ENCODE results near the gene SIN3B.

Gene SIN3B

GRCh38 chr19:16837035-16837362 is 7.8 kb downstream of the SIN3B start:
- H4K20me1 ChIP-seq (ENCODE audit: control insufficient read depth, insufficient read depth, low read depth, low read length): no peaks in the 10 kb centered on the region
- H3K9me3 ChIP-seq (ENCODE audit: control insufficient read depth, insufficient read depth, low read length): no peaks in the 10 kb centered on the region
- no peak overlapping the region for H3K4me2 ChIP-seq (ENCODE audit: low read length)
- peaks cover 47% of the 10 kb centered on the region for H3K79me2 ChIP-seq (ENCODE audit: control insufficient read depth, low read length)
- H3K4me1 ChIP-seq (ENCODE audit: control insufficient read depth, low read length): peaks cover 43% of the 10 kb centered on the region
- H3K27me3 ChIP-seq (ENCODE audit: control insufficient read depth, low read length): no peaks in the 10 kb centered on the region
- TF ChIP-seq EZH2phosphoT487 (IDR thresholded peaks at IDR 0.05; ENCODE audit: borderline replicate concordance, low read length) (no peak), CTCF (IDR thresholded peaks at IDR 0.05; ENCODE audit: low read depth, low read length, poor library complexity, severe bottlenecking) (no peak)
- H3K27ac ChIP-seq (ENCODE audit: low read depth, low read length): no peak overlapping the region
- H3K4me3 ChIP-seq (ENCODE audit: low read length): no peak overlapping the region
- H3K9me2 ChIP-seq (replicated peaks; ENCODE audit: control insufficient read depth, low read length): no peaks in the 10 kb centered on the region
- peaks cover 15% of the 10 kb centered on the region for H3F3A ChIP-seq (ENCODE audit: control insufficient read depth, insufficient read depth)
- H3K36me3 ChIP-seq (ENCODE audit: control insufficient read depth, low read length): peaks cover 90% of the 10 kb centered on the region

- Histone ChIP-seq H3K9me3 (ENCODE audit: control insufficient read depth, insufficient read depth, low read length) (no peaks in the 10 kb centered on the region), H3K9me2 (replicated peaks; ENCODE audit: control insufficient read depth, low read length) (no peaks in the 10 kb centered on the region), H4K20me1 (ENCODE audit: control insufficient read depth, insufficient read depth, low read depth, low read length) (no peaks in the 10 kb centered on the region), H3K4me2 (ENCODE audit: low read length) (no peak overlapping the region), H3K27ac (ENCODE audit: low read depth, low read length) (no peak overlapping the region), H3F3A (ENCODE audit: control insufficient read depth, insufficient read depth) (no peaks in the 10 kb centered on the region), H3K79me2 (ENCODE audit: control insufficient read depth, low read length) (peaks cover 26% of the 10 kb centered on the region), H3K4me3 (ENCODE audit: low read length) (no peak overlapping the region), H3K4me1 (ENCODE audit: control insufficient read depth, low read length) (peaks cover 4% of the 10 kb centered on the region), H3K27me3 (ENCODE audit: control insufficient read depth, low read length) (no peaks in the 10 kb centered on the region), H3K36me3 (ENCODE audit: control insufficient read depth, low read length) (peaks cover 96% of the 10 kb centered on the region)
- TF ChIP-seq CTCF (IDR thresholded peaks at IDR 0.05; ENCODE audit: low read depth, low read length, poor library complexity, severe bottlenecking): no peak
- TF ChIP-seq EZH2phosphoT487 (IDR thresholded peaks at IDR 0.05; ENCODE audit: borderline replicate concordance, low read length): no peak
Measured at GRCh38 chr19:16841391-16841926, 12.3 kb downstream of the SIN3B start.

- Histone ChIP-seq H3K27me3 (ENCODE audit: control insufficient read depth, low read length) (no peaks in the 10 kb centered on the region), H3F3A (ENCODE audit: control insufficient read depth, insufficient read depth) (no peaks in the 10 kb centered on the region), H4K20me1 (ENCODE audit: control insufficient read depth, insufficient read depth, low read depth, low read length) (no peaks in the 10 kb centered on the region), H3K36me3 (ENCODE audit: control insufficient read depth, low read length) (peaks cover 93% of the 10 kb centered on the region), H3K79me2 (ENCODE audit: control insufficient read depth, low read length) (no peaks in the 10 kb centered on the region), H3K27ac (ENCODE audit: low read depth, low read length) (no peak overlapping the region), H3K4me2 (ENCODE audit: low read length) (no peak overlapping the region), H3K4me3 (ENCODE audit: low read length) (no peak overlapping the region), H3K4me1 (ENCODE audit: control insufficient read depth, low read length) (no peaks in the 10 kb centered on the region), H3K9me2 (replicated peaks; ENCODE audit: control insufficient read depth, low read length) (no peaks in the 10 kb centered on the region), H3K9me3 (ENCODE audit: control insufficient read depth, insufficient read depth, low read length) (no peaks in the 10 kb centered on the region)
- TF ChIP-seq EZH2phosphoT487 (IDR thresholded peaks at IDR 0.05; ENCODE audit: borderline replicate concordance, low read length): no peak
- no peak for TF ChIP-seq CTCF (IDR thresholded peaks at IDR 0.05; ENCODE audit: low read depth, low read length, poor library complexity, severe bottlenecking)
Measured at GRCh38 chr19:16846901-16847300, 17.7 kb downstream of the SIN3B start.
